ENCODE data around the gene PLCB2.

The PLCB2 gene

GRCh38 chr15:40240619-40241221 lies 67.0 kb downstream of the PLCB2 start:
- DNase-seq (ENCODE audit: insufficient read length, low spot score) (no peak), FAIRE-seq (no peak)
- no peak for TF ChIP-seq CTCF (IDR thresholded peaks at IDR 0.05; ENCODE audit: insufficient read depth, missing control alignments)

GRCh38 chr15:40239693-40240618 lies 67.8 kb downstream of the PLCB2 start:
- FAIRE-seq (no peak), DNase-seq (ENCODE audit: insufficient read length, low spot score) (no peak)
- TF ChIP-seq CTCF (IDR thresholded peaks at IDR 0.05; ENCODE audit: insufficient read depth, missing control alignments): no peak

GRCh38 chr15:40239404-40239692 lies 68.4 kb downstream of the PLCB2 start:
- DNase-seq (ENCODE audit: insufficient read length, low spot score) (no peak), FAIRE-seq (no peak)
- no peak for TF ChIP-seq CTCF (IDR thresholded peaks at IDR 0.05; ENCODE audit: insufficient read depth, missing control alignments)

- DNase-seq (ENCODE audit: insufficient read length, low spot score): no peak
- TF ChIP-seq CTCF (IDR thresholded peaks at IDR 0.05; ENCODE audit: insufficient read depth, missing control alignments): no peak
- FAIRE-seq: no peak
Observed at GRCh38 chr15:40238532-40239403, 69.0 kb downstream of the PLCB2 start, which contains the start of gene PAK6. Gene PAK6, plus strand, starts transcription at chr15:40239063. Its CDS starts 25,723 bp downstream, at chr15:40264786.

Measured in D721Med (cell line).